ENCODE data around the gene PIGT. TPM values are rescaled to one million over a fixed set of nuclear protein-coding genes. Genes with fewer than 3 reads are reported as not detected.

Gene PIGT
- polyA plus RNA-seq (2013): 79.0 TPM

DNA sequence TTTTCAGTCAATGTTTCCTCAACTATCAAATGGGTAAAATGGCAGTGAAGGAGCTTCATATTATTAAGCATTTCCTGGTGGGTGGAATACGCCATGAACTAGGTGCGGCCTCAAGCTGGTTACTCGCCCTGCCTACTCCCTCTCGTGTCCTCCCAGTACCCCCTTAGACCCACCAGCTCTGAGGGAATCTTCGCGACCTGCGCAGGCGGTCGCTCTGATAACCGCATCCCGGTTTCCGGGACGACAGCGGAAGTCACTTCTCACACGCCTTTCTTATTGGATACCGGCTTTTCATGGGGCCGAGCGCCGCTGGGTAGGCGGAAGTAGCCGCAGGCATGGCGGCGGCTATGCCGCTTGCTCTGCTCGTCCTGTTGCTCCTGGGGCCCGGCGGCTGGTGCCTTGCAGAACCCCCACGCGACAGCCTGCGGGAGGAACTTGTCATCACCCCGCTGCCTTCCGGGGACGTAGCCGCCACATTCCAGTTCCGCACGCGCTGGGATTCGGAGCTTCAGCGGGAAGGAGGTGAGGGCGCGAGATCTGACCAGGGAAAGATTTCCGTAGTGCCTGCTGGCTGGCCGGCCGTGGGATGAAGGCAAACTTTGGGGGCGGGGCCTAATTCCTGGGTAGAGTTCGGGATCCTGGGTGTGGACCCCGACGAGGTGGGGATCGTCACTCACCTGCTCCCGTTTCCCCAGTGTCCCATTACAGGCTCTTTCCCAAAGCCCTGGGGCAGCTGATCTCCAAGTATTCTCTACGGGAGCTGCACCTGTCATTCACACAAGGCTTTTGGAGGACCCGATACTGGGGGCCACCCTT lies at the start of gene PIGT:
TSS of gene PIGT (plus strand) at position 320 of the 816 bp plus-strand sequence. CDS start at position 336, 16 bp downstream.
- ChIA-PET CTCF (interaction anchor here (0.8 to 1.7 kb wide), 9 partner anchors 9 to 799 kb away, joined by 3 to 15 read pairs (median 4); partner anchors contain the start of gene SYS1), POLR2A (interaction anchor here (0.7 to 1.5 kb wide), 4 partner anchors 9 to 44 kb away, joined by 3 to 7 read pairs (median 4); no protein-coding TSS in a partner anchor)
- WGBS (ENCODE audit: insufficient coverage): 0% methylated on average over 43 of the region's 52 CpGs
- DNase-seq: peak; percentile 96 to 97 (median 96)
- H3K27me3 ChIP-seq (replicated peaks in 2 of 5; ENCODE audit: control insufficient read depth in 4 of 5, insufficient read depth in 5 of 5, low read length in 4 of 5): no peaks in the 10 kb centered on the region
- H3K27ac ChIP-seq (ENCODE audit: insufficient read depth in 1 of 2, low read depth in 1 of 2, low read length in 2 of 2, poor library complexity in 1 of 2, severe bottlenecking in 2 of 2): peak within 1 kb of the TSS; percentile 84 to 92
- H3K9me3 ChIP-seq (ENCODE audit: control extremely low read depth in 1 of 5, control insufficient read depth in 4 of 5, insufficient read depth in 2 of 5, low read depth in 1 of 5, low read length in 4 of 5): no peaks in the 10 kb centered on the region
- H3K36me3 ChIP-seq (ENCODE audit: control insufficient read depth in 4 of 4, insufficient read depth in 4 of 4, low read length in 3 of 4): peaks cover 5 to 34% (median 26%) of the 10 kb centered on the region in 4 experiments
- H3K4me3 ChIP-seq (ENCODE audit: control insufficient read depth in 1 of 7, extremely low read depth in 1 of 7, insufficient read depth in 4 of 7, low read depth in 2 of 7, low read length in 6 of 7): peak within 1 kb of the TSS; percentile 82 to 99 (median 93)
- peaks cover 4 to 23% (median 14%) of the 10 kb centered on the region in 4 experiments for H3K4me1 ChIP-seq (ENCODE audit: control extremely low read depth in 1 of 4, control insufficient read depth in 4 of 4, insufficient read depth in 4 of 4, low read length in 3 of 4)

DNA sequence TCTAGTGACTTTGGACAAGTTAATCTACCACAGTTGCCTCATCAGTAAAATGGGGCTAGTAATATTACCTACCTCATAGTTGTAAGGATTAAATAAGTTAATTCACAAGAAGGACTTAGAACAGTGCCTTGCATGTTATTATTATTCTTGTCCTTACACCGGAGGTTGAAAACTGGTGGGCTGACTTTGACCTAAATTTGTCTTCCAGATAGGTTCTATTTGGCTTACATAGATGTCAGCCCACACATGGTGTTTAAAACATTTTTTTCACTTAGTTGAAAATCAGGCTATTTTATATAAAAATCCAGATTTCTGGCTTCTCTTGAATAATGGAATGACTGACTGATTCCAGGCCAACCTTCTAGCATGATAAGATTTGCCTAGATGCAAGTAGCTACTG lies 49.7 kb upstream of the PIGT start:
- no peak overlapping the region for H3K4me3 ChIP-seq (ENCODE audit: control insufficient read depth in 1 of 7, extremely low read depth in 1 of 7, insufficient read depth in 4 of 7, low read depth in 2 of 7, low read length in 6 of 7)
- ChIA-PET CTCF (interaction anchor here (0.7 to 22.7 kb wide), 10 partner anchors 7 to 102 kb away, joined by 3 to 353 read pairs (median 6); partner anchors contain the start of genes DBNDD2 and PIGT), POLR2A (interaction anchor here (1.3 kb wide), 1 partner anchor 20 kb away, joined by 3 read pairs; no protein-coding TSS in a partner anchor)
- no peaks in the 10 kb centered on the region for H3K27me3 ChIP-seq (replicated peaks in 2 of 5; ENCODE audit: control insufficient read depth in 4 of 5, insufficient read depth in 5 of 5, low read length in 4 of 5)
- H3K9me3 ChIP-seq (ENCODE audit: control extremely low read depth in 1 of 5, control insufficient read depth in 4 of 5, insufficient read depth in 2 of 5, low read depth in 1 of 5, low read length in 4 of 5): no peaks in the 10 kb centered on the region
- peaks cover 4 to 39% (median 24%) of the 10 kb centered on the region in 4 experiments for H3K36me3 ChIP-seq (ENCODE audit: control insufficient read depth in 4 of 4, insufficient read depth in 4 of 4, low read length in 3 of 4)
- no peak overlapping the region for H3K27ac ChIP-seq (ENCODE audit: insufficient read depth in 1 of 2, low read depth in 1 of 2, low read length in 2 of 2, poor library complexity in 1 of 2, severe bottlenecking in 2 of 2)
- 100% methylated on average over 1 of the region's 1 CpG for WGBS (ENCODE audit: insufficient coverage)
- no peak for DNase-seq
- H3K4me1 ChIP-seq (ENCODE audit: control extremely low read depth in 1 of 4, control insufficient read depth in 4 of 4, insufficient read depth in 4 of 4, low read length in 3 of 4): peaks cover 21 to 38% (median 32%) of the 10 kb centered on the region in 4 experiments

DNA sequence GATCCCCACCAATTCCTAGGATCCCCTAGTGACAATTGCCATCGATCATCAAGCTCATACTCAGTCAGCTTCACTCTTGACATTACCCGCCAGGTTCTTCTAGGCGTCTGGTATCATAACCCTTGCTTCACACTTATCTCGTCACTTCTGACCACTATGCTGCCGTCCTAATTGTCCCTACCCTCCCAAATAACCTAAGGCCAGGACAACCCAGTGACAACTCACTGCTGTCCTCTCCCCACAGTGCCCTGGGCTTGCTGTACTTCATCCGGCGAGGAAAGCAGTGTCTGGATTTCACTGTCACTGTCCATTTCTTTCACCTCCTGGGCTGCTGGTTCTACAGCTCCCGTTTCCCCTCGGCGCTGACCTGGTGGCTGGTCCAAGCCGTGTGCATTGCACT lies 49.3 kb upstream of the PIGT start:
- no peak for DNase-seq
- ChIA-PET CTCF (interaction anchor here (0.7 to 22.7 kb wide), 8 partner anchors 6 to 102 kb away, joined by 3 to 353 read pairs (median 6); partner anchors contain the start of gene DBNDD2), POLR2A (interaction anchor here (1.3 kb wide), 1 partner anchor 21 kb away, joined by 3 read pairs; no protein-coding TSS in a partner anchor)
- no peak overlapping the region for H3K27ac ChIP-seq (ENCODE audit: insufficient read depth in 1 of 2, low read depth in 1 of 2, low read length in 2 of 2, poor library complexity in 1 of 2, severe bottlenecking in 2 of 2)
- H3K36me3 ChIP-seq (ENCODE audit: control insufficient read depth in 4 of 4, insufficient read depth in 4 of 4, low read length in 3 of 4): peaks cover 4 to 42% (median 24%) of the 10 kb centered on the region in 4 experiments
- H3K9me3 ChIP-seq (ENCODE audit: control extremely low read depth in 1 of 5, control insufficient read depth in 4 of 5, insufficient read depth in 2 of 5, low read depth in 1 of 5, low read length in 4 of 5): no peaks in the 10 kb centered on the region
- H3K27me3 ChIP-seq (replicated peaks in 2 of 5; ENCODE audit: control insufficient read depth in 4 of 5, insufficient read depth in 5 of 5, low read length in 4 of 5): no peaks in the 10 kb centered on the region
- no peak overlapping the region for H3K4me3 ChIP-seq (ENCODE audit: control insufficient read depth in 1 of 7, extremely low read depth in 1 of 7, insufficient read depth in 4 of 7, low read depth in 2 of 7, low read length in 6 of 7)
- peaks cover 21 to 33% (median 30%) of the 10 kb centered on the region in 4 experiments for H3K4me1 ChIP-seq (ENCODE audit: control extremely low read depth in 1 of 4, control insufficient read depth in 4 of 4, insufficient read depth in 4 of 4, low read length in 3 of 4)
- WGBS (ENCODE audit: insufficient coverage): 85% methylated on average over 11 of the region's 11 CpGs

DNA sequence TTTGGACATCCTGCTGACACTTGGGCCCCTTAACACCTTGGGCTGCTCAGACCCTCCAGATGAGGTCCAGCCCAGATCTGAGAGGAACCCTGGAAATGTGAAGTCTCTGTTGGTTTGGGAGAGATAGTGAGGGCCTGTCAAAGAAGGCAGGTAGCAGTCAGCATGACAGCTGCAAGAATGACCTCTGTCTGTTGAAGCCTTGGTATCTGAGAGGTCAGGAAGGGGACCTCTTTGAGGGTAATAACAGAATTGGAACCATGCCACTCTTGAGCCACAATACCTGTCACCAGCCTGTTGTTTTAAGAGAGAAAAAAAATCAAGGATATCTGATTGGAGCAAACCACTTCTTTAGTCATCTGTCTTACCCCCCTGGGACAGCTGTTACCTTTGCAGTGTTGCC lies 48.8 kb upstream of the PIGT start:
- Histone ChIP-seq H3K4me3 (ENCODE audit: control insufficient read depth in 1 of 7, extremely low read depth in 1 of 7, insufficient read depth in 4 of 7, low read depth in 2 of 7, low read length in 6 of 7) (no peak overlapping the region), H3K36me3 (ENCODE audit: control insufficient read depth in 4 of 4, insufficient read depth in 4 of 4, low read length in 3 of 4) (peaks cover 4 to 44% (median 24%) of the 10 kb centered on the region in 4 experiments), H3K27ac (ENCODE audit: insufficient read depth in 1 of 2, low read depth in 1 of 2, low read length in 2 of 2, poor library complexity in 1 of 2, severe bottlenecking in 2 of 2) (no peak overlapping the region), H3K4me1 (ENCODE audit: control extremely low read depth in 1 of 4, control insufficient read depth in 4 of 4, insufficient read depth in 4 of 4, low read length in 3 of 4) (peaks cover 16 to 28% (median 25%) of the 10 kb centered on the region in 4 experiments), H3K9me3 (ENCODE audit: control extremely low read depth in 1 of 5, control insufficient read depth in 4 of 5, insufficient read depth in 2 of 5, low read depth in 1 of 5, low read length in 4 of 5) (no peaks in the 10 kb centered on the region), H3K27me3 (replicated peaks in 2 of 5; ENCODE audit: control insufficient read depth in 4 of 5, insufficient read depth in 5 of 5, low read length in 4 of 5) (no peaks in the 10 kb centered on the region)
- ChIA-PET CTCF (interaction anchor here (0.7 to 22.7 kb wide), 10 partner anchors 10 to 101 kb away, joined by 3 to 353 read pairs (median 4); partner anchors contain the start of gene DBNDD2), POLR2A (no interaction called here)
- no peak for DNase-seq

DNA sequence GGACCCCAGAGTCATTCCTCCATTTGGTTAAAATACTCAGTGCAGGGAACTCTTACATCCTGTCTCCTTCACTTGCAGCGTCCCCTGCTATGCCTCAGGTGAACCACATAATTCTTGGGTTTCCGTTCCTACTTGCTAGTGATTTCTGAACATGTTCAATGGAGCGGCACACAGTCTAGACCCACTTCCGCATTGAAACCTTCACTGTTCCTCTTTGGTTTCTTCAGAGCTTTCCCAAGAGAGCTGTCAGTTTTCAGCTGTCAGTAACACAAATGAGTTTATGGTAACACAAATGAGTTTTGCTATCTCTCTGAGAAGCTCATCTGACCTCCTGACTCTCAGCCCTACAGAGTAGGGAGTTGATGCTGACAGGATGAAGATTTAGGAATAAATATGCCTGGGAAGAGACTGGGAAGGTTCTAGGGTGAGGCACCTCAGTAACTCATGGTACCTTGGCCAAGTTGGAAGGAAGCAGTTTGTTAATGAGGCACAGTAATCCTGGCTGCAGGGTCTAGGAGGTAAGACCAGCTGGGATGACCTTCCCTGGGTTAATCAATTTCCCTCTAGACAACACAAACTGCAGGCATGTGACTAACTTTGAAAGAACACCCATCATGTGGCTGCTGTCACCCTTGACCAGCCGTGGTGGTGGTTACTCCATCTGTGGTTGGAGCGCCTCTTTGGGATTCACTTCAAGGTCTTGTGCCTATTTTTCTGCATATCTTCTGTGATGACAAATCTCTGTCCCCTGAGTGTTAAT lies 47.5 kb upstream of the PIGT start:
- Histone ChIP-seq H3K36me3 (ENCODE audit: control insufficient read depth in 4 of 4, insufficient read depth in 4 of 4, low read length in 3 of 4) (peaks cover 4 to 44% (median 24%) of the 10 kb centered on the region in 4 experiments), H3K27me3 (replicated peaks in 2 of 5; ENCODE audit: control insufficient read depth in 4 of 5, insufficient read depth in 5 of 5, low read length in 4 of 5) (no peaks in the 10 kb centered on the region), H3K27ac (ENCODE audit: insufficient read depth in 1 of 2, low read depth in 1 of 2, low read length in 2 of 2, poor library complexity in 1 of 2, severe bottlenecking in 2 of 2) (peak overlapping the region in 1 of 2 experiments; percentile 23), H3K4me1 (ENCODE audit: control extremely low read depth in 1 of 4, control insufficient read depth in 4 of 4, insufficient read depth in 4 of 4, low read length in 3 of 4) (peaks cover 16 to 34% (median 25%) of the 10 kb centered on the region in 4 experiments), H3K4me3 (ENCODE audit: control insufficient read depth in 1 of 7, extremely low read depth in 1 of 7, insufficient read depth in 4 of 7, low read depth in 2 of 7, low read length in 6 of 7) (no peak overlapping the region), H3K9me3 (ENCODE audit: control extremely low read depth in 1 of 5, control insufficient read depth in 4 of 5, insufficient read depth in 2 of 5, low read depth in 1 of 5, low read length in 4 of 5) (no peaks in the 10 kb centered on the region)
- peak in 2 of 3 donors; percentile 46 to 67 for DNase-seq
- 44% methylated on average over 6 of the region's 6 CpGs for WGBS (ENCODE audit: insufficient coverage)
- ChIA-PET CTCF (interaction anchor here (0.7 to 22.7 kb wide), 17 partner anchors 6 to 91 kb away, joined by 3 to 353 read pairs (median 3); partner anchors contain the start of gene SYS1), POLR2A (no interaction called here)

DNA sequence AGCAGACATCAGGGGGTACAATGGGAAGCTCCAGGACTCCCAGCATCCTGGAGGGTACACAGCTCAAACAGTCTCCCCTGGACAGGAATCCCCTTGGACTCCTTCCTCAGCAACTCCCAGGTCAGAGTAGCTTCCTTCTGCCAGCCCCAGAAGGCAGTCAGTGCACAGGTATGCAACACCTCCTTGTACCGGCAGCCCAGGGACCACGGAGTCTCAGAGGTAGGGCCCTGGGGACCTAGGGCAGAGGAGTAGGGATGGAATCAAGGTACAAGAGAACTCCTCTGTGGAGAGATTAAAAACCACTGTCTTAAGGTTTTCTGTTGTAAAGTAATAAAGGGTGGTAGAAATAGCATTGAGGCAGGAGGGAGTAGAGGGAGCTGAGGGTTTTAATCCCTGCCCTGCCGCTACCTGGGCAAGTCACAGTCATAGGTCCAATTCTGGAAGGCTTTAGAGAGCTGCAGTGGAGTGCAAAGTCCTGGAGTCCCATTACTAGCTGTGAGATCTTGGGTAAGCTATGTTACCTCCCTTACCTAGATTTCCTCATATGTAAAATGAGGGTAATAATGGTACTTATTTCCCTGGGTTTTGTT lies 45.3 kb upstream of the PIGT start:
- WGBS (ENCODE audit: insufficient coverage): 100% methylated on average over 3 of the region's 3 CpGs
- Histone ChIP-seq H3K9me3 (ENCODE audit: control extremely low read depth in 1 of 5, control insufficient read depth in 4 of 5, insufficient read depth in 2 of 5, low read depth in 1 of 5, low read length in 4 of 5) (no peaks in the 10 kb centered on the region), H3K27ac (ENCODE audit: insufficient read depth in 1 of 2, low read depth in 1 of 2, low read length in 2 of 2, poor library complexity in 1 of 2, severe bottlenecking in 2 of 2) (no peak overlapping the region), H3K27me3 (replicated peaks in 2 of 5; ENCODE audit: control insufficient read depth in 4 of 5, insufficient read depth in 5 of 5, low read length in 4 of 5) (no peaks in the 10 kb centered on the region), H3K4me3 (ENCODE audit: control insufficient read depth in 1 of 7, extremely low read depth in 1 of 7, insufficient read depth in 4 of 7, low read depth in 2 of 7, low read length in 6 of 7) (no peak overlapping the region), H3K36me3 (ENCODE audit: control insufficient read depth in 4 of 4, insufficient read depth in 4 of 4, low read length in 3 of 4) (peaks cover 3 to 34% (median 19%) of the 10 kb centered on the region in 4 experiments), H3K4me1 (ENCODE audit: control extremely low read depth in 1 of 4, control insufficient read depth in 4 of 4, insufficient read depth in 4 of 4, low read length in 3 of 4) (peaks cover 10 to 27% (median 22%) of the 10 kb centered on the region in 4 experiments)
- DNase-seq: no peak
- ChIA-PET CTCF (interaction anchor here (0.6 to 22.7 kb wide), 11 partner anchors 8 to 94 kb away, joined by 3 to 353 read pairs (median 6); partner anchors contain the start of gene SYS1), POLR2A (no interaction called here)

Measured in common myeloid progenitor, CD34-positive (primary cell).